ENCODE results near the gene DTX3.

Gene DTX3

DNA sequence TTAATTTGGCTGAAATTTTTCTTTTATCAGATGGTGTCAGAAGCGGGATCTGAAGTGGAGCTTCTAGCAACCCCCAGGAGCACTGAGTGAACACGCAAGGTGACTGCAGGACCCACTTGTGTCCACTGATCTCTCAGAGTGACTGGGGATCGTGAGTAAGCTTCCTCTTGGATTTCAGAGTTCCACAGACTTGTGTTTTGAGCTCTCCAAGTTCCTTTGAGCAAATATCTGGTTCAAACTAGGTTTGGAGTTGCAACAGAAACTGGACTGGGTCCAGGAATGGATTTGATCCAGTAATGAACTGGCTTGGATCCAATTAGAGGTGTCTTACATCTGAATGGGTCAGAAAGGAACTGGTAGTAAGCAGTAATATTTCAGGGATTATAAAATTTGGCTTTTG, 53.1 kb downstream of the DTX3 start:
- no peak overlapping the region for H3K4me3 ChIP-seq (ENCODE audit: low read depth, low read length)
- DNase-seq (ENCODE audit: low read depth): no peak
- TF ChIP-seq, protein P1, sequence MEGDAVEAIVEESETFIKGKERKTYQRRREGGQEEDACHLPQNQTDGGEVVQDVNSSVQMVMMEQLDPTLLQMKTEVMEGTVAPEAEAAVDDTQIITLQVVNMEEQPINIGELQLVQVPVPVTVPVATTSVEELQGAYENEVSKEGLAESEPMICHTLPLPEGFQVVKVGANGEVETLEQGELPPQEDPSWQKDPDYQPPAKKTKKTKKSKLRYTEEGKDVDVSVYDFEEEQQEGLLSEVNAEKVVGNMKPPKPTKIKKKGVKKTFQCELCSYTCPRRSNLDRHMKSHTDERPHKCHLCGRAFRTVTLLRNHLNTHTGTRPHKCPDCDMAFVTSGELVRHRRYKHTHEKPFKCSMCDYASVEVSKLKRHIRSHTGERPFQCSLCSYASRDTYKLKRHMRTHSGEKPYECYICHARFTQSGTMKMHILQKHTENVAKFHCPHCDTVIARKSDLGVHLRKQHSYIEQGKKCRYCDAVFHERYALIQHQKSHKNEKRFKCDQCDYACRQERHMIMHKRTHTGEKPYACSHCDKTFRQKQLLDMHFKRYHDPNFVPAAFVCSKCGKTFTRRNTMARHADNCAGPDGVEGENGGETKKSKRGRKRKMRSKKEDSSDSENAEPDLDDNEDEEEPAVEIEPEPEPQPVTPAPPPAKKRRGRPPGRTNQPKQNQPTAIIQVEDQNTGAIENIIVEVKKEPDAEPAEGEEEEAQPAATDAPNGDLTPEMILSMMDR (IDR thresholded peaks at IDR 0.05; ENCODE audit: low read depth, low read length, missing control alignments): no peak
- in situ Hi-C loops (cut with HindIII; ENCODE audit: low sequenced_read_pairs): no loop called here

DNA sequence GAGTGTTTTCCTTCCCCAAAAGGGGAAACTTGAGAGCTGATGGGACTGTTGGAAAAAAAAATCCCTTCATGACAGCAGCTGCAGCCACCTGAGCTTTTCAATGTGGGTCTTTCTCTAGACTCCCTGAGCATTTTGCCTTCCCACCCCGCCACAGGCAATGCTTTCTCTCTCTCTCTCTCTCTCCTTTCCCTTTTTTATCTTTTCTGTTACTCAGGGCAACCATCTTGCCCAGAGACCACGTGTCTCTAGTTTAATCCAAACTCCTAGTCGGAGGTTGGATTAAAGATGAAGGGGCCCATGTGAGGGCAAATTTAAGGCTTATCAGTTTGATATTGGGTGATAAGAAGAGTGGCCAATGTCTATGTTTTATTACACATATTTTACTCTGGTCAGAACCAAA, 54.3 kb downstream of the DTX3 start:
- in situ Hi-C loops (cut with HindIII; ENCODE audit: low sequenced_read_pairs): no loop called here
- H3K4me3 ChIP-seq (ENCODE audit: low read depth, low read length): no peak overlapping the region
- TF ChIP-seq, protein P1 (IDR thresholded peaks at IDR 0.05; ENCODE audit: low read depth, low read length, missing control alignments): no peak
- DNase-seq (ENCODE audit: low read depth): no peak
